Parathyroid adenoma (tissue), 2 donors: Measurements from ENCODE around the gene SRGAP1.
"Not testable (repeated sequence)": the region's sequence is repeated elsewhere in the genome, so short reads cannot be mapped to it uniquely, and the experiment has no call there.

Experiments used
- H2AFZ ChIP-seq: fragments of 300-600 bp; sonication (generic); one replicate; pipeline ENCODE4 v1.7.0; 2017; ENCODE audit warnings: antibody characterized with exemption, mild to moderate bottlenecking
- H3K27ac ChIP-seq: fragments of 300-600 bp; sonication (generic); one replicate; pipeline ENCODE4 v1.7.0; 2017
- H3K27me3 ChIP-seq: fragments of 300-600 bp; sonication (generic); one replicate; pipeline ENCODE4 v1.7.0; 2017; ENCODE audit warnings: low read length; ENCODE audit not compliant: control insufficient read depth, insufficient read depth
- H3K36me3 ChIP-seq: fragments of 300-600 bp; sonication (generic); one replicate; pipeline ENCODE4 v1.7.0; 2017; ENCODE audit warnings: low read length; ENCODE audit not compliant: control insufficient read depth, insufficient read depth
- H3K4me1 ChIP-seq: fragments of 300-600 bp; sonication (generic); one replicate; pipeline ENCODE4 v1.7.0; 2017; ENCODE audit warnings: control low read depth
- H3K4me2 ChIP-seq: fragments of 300-600 bp; sonication (generic); one replicate; pipeline ENCODE4 v1.7.0; 2017; ENCODE audit warnings: low read length
- H3K4me3 ChIP-seq: fragments of 300-600 bp; sonication (generic); one replicate; pipeline ENCODE4 v1.7.0; 2017; ENCODE audit warnings: low read depth, low read length
- H3K79me2 ChIP-seq: fragments of 300-600 bp; sonication (generic); one replicate; pipeline ENCODE4 v1.7.0; 2017; ENCODE audit warnings: control low read depth
- H3K9ac ChIP-seq: fragments of 300-600 bp; sonication (generic); one replicate; pipeline ENCODE4 v1.7.0; 2017; ENCODE audit warnings: mild to moderate bottlenecking
- H3K9me3 ChIP-seq: fragments of 300-600 bp; sonication (generic); one replicate; pipeline ENCODE4 v1.7.0; 2017; ENCODE audit warnings: low read length; ENCODE audit not compliant: control insufficient read depth
- CTCF ChIP-seq: fragments of 300-600 bp; sonication (generic); IDR thresholded peaks from one replicate; pipeline ENCODE4 v1.7.0; 2017; ENCODE audit warnings: antibody characterized with exemption, mild to moderate bottlenecking
- donor health status: primary hyperparathyroidism.

The SRGAP1 gene

GRCh38 chr12:63855299-63855698 is 10.8 kb downstream of the SRGAP1 start:
- Histone ChIP-seq H3K4me3 (no peak overlapping the region), H3K9me3 (no peaks in the 10 kb centered on the region), H3K27ac (no peak overlapping the region), H3K9ac (no peak overlapping the region), H3K27me3 (no peaks in the 10 kb centered on the region), H3K4me2 (no peak overlapping the region), H3K36me3 (no peaks in the 10 kb centered on the region), H3K4me1 (no peaks in the 10 kb centered on the region), H3K79me2 (peaks cover 54% of the 10 kb centered on the region), H2AFZ (no peak overlapping the region)
- no peak for TF ChIP-seq CTCF

GRCh38 chr12:63857771-63858670 is 13.5 kb downstream of the SRGAP1 start:
- Histone ChIP-seq H3K9me3 (no peaks in the 10 kb centered on the region), H3K9ac (no peak overlapping the region), H3K27ac (no peak overlapping the region), H3K36me3 (no peaks in the 10 kb centered on the region), H3K27me3 (no peaks in the 10 kb centered on the region), H3K79me2 (peaks cover 31% of the 10 kb centered on the region), H3K4me1 (peaks cover 10% of the 10 kb centered on the region), H3K4me2 (no peak overlapping the region), H3K4me3 (no peak overlapping the region), H2AFZ (no peak overlapping the region)
- TF ChIP-seq CTCF = no peak

- not testable (repeated sequence) for H3K4me2 ChIP-seq, H3K4me3 ChIP-seq, H3K9me3 ChIP-seq, H3K36me3 ChIP-seq, H3K27ac ChIP-seq, H2AFZ ChIP-seq, H3K27me3 ChIP-seq, H3K9ac ChIP-seq
- Histone ChIP-seq H3K79me2 (peaks cover 29% of the 10 kb centered on the region), H3K4me1 (peaks cover 19% of the 10 kb centered on the region)
Measured at GRCh38 chr12:63859880-63860279, 15.4 kb downstream of the SRGAP1 start.

- Histone ChIP-seq H3K79me2 (peaks cover 31% of the 10 kb centered on the region), H3K4me3 (no peak overlapping the region), H3K9ac (no peak overlapping the region), H3K27me3 (no peaks in the 10 kb centered on the region), H3K4me1 (peaks cover 23% of the 10 kb centered on the region), H2AFZ (peak overlapping the region; percentile 51), H3K36me3 (no peaks in the 10 kb centered on the region), H3K9me3 (no peaks in the 10 kb centered on the region), H3K4me2 (peak overlapping the region; percentile 37), H3K27ac (peak overlapping the region; percentile 86)
- TF ChIP-seq CTCF = no peak
Measured at GRCh38 chr12:63862187-63862968, 17.9 kb downstream of the SRGAP1 start.

GRCh38 chr12:63862969-63863230 is 18.4 kb downstream of the SRGAP1 start:
- H3K4me2 ChIP-seq = peak overlapping the region; percentile 37
- H3K4me1 ChIP-seq = peaks cover 23% of the 10 kb centered on the region
- no peaks in the 10 kb centered on the region for H3K9me3 ChIP-seq
- H3K36me3 ChIP-seq = no peaks in the 10 kb centered on the region
- H3K4me3 ChIP-seq = no peak overlapping the region
- no peaks in the 10 kb centered on the region for H3K27me3 ChIP-seq
- peak overlapping the region; percentile 86 for H3K27ac ChIP-seq
- TF ChIP-seq CTCF = no peak
- no peak overlapping the region for H2AFZ ChIP-seq
- peaks cover 30% of the 10 kb centered on the region for H3K79me2 ChIP-seq
- no peak overlapping the region for H3K9ac ChIP-seq
